SK-N-SH (cell line): ENCODE data around the gene FBXO34. TPM values are rescaled to one million over a fixed set of nuclear protein-coding genes. Genes with fewer than 3 reads are reported as not detected.

Source experiments
- CTCF ChIA-PET: fragments of 300-600, 350-600 bp; formaldehyde crosslinking; extraction: SDS; loops from one replicate; lab custom pipeline; 2021; lab: Yijun Ruan, JAX
- POLR2A ChIA-PET: fragments of 350-600 bp; sonication (Branson Sonifier 250); formaldehyde crosslinking; extraction: SDS; loops from one replicate; lab custom pipeline; 2020; ENCODE audit warnings: antibody characterized with exemption, inconsistent platforms; lab: Yijun Ruan, JAX
- DNase-seq: peaks from one replicate; pipeline ENCODE4 v3.0.0; 2012
- H2AFZ ChIP-seq: fragments of 200-600 bp; sonication (generic); 2 replicates; pipeline ENCODE4 v1.8.1; 2016; ENCODE audit warnings: antibody characterized with exemption, mild to moderate bottlenecking, low read depth
- H3F3A ChIP-seq: fragments of 200-600 bp; sonication (generic); replicated peaks from 2 replicates; pipeline ENCODE3; 2016; ENCODE audit warnings: antibody characterized with exemption, mild to moderate bottlenecking; ENCODE audit not compliant: insufficient read depth
- H3K27ac ChIP-seq, 2 experiments: fragments of 200-500 bp in 1 of 2; fragments of 200-600 bp in 1 of 2; sonication (Bioruptor generic) in 1 of 2; sonication (generic), shearing (Covaris generic) in 1 of 2; 2 replicates each; pipeline versions ENCODE4 v1.5.1 to v1.6.1; 2014 to 2016; ENCODE audit warnings: low read depth in 2 of 2, inconsistent platforms in 1 of 2, low read length in 1 of 2, mild to moderate bottlenecking in 1 of 2, mixed read lengths in 1 of 2
- H3K27me3 ChIP-seq: fragments of 200-600 bp; sonication (generic), shearing (Covaris generic); 2 replicates; pipeline ENCODE4 v1.6.1; 2016; ENCODE audit warnings: mixed run types; ENCODE audit not compliant: insufficient read depth
- H3K36me3 ChIP-seq, 2 experiments: fragments of 200-500 bp in 1 of 2; fragments of 200-600 bp in 1 of 2; sonication (Bioruptor generic) in 1 of 2; sonication (generic) in 1 of 2; replicated peaks in 1 of 2; 2 replicates each; pipeline versions ENCODE3 to v1.5.1; 2014 to 2016; ENCODE audit warnings: low read length in 1 of 2, mild to moderate bottlenecking in 1 of 2; ENCODE audit not compliant: insufficient read depth in 2 of 2, control insufficient read depth in 1 of 2
- H3K4me1 ChIP-seq, 2 experiments: fragments of 200-500 bp in 1 of 2; fragments of 200-600 bp in 1 of 2; sonication (Bioruptor generic) in 1 of 2; sonication (generic), shearing (Covaris generic) in 1 of 2; 2 replicates each; pipeline versions ENCODE4 v1.5.1 to v1.6.1; 2014 to 2016; ENCODE audit warnings: low read depth in 1 of 2, low read length in 1 of 2, mixed run types in 1 of 2; ENCODE audit not compliant: insufficient read depth in 2 of 2, control insufficient read depth in 1 of 2
- H3K4me2 ChIP-seq: fragments of 200-600 bp; sonication (generic), shearing (Covaris generic); 2 replicates; pipeline ENCODE4 v1.6.1; 2017; ENCODE audit warnings: mixed run types
- H3K4me3 ChIP-seq, 2 experiments: fragments of 200-500 bp in 1 of 2; fragments of 200-600 bp in 1 of 2; sonication (Bioruptor generic) in 1 of 2; sonication (generic), shearing (Covaris generic) in 1 of 2; 2 replicates each; pipeline versions ENCODE4 v1.5.1 to v1.8.1; 2014 to 2016; ENCODE audit warnings: low read depth in 2 of 2, inconsistent platforms in 1 of 2, low read length in 1 of 2, mild to moderate bottlenecking in 1 of 2, mixed read lengths in 1 of 2, moderate library complexity in 1 of 2
- H3K79me2 ChIP-seq: fragments of 200-600 bp; sonication (generic); 2 replicates; pipeline ENCODE4 v1.8.1; 2017; ENCODE audit warnings: mild to moderate bottlenecking; ENCODE audit not compliant: insufficient read depth
- H3K9ac ChIP-seq: fragments of 200-600 bp; sonication (generic); 2 replicates; pipeline ENCODE4 v1.6.1; 2017; ENCODE audit warnings: mixed run types
- H3K9me2 ChIP-seq: fragments of 200-600 bp; sonication (generic); 2 replicates; pipeline ENCODE4 v1.6.1; 2017; ENCODE audit warnings: mixed run types
- H3K9me3 ChIP-seq: fragments of 200-600 bp; sonication (generic); 2 replicates; pipeline ENCODE4 v1.6.1; 2017; ENCODE audit warnings: mixed run types, mild to moderate bottlenecking, moderate library complexity
- H4K20me1 ChIP-seq: fragments of 200-600 bp; sonication (generic); 2 replicates; pipeline ENCODE4 v1.6.1; 2017; ENCODE audit warnings: mild to moderate bottlenecking, mixed run types; ENCODE audit not compliant: insufficient read depth
- CHD2 ChIP-seq: fragments of 150-350 bp; IDR thresholded peaks from 2 replicates; pipeline ENCODE4 v1.6.1; 2018; ENCODE audit warnings: low read length; ENCODE audit not compliant: partially characterized antibody
- MXI1 ChIP-seq: IDR thresholded peaks from 2 replicates; pipeline ENCODE4 v1.6.1; 2012; ENCODE audit warnings: mild to moderate bottlenecking, low read depth, low read length, improper control_type of control experiment
- PBX3 ChIP-seq: IDR thresholded peaks from 2 replicates; pipeline ENCODE4; 2012
- WGBS: methylation state at CpG from one replicate; pipeline ENCODE4 v1.1.6; 2017; ENCODE audit warnings: low lambda C conversion rate; 5-methylcytosine and 5-hydroxymethylcytosine counted together
- polyA plus RNA-seq, 3 experiments: library from polyadenylated mRNA; depleted of rRNA; stranded (reverse); fragments of >200 nt; gene quantifications; 2 replicates each; pipeline ENCODE4 v1.2.3, GENCODE V29; 2012

Gene FBXO34
- polyA plus RNA-seq, 1 of the 3 experiments (the other 2 are of a cell fraction), result 10.0 TPM

- Histone ChIP-seq H3K9me2 (no peaks in the 10 kb centered on the region), H3K36me3 (no peaks in the 10 kb centered on the region), H3K9ac (no peak overlapping the region), H3K27ac (no peak overlapping the region), H3K4me1 (no peaks in the 10 kb centered on the region), H4K20me1 (no peaks in the 10 kb centered on the region), H3K27me3 (peaks cover 17% of the 10 kb centered on the region; the same call in 1 of the 2 replicates), H2AFZ (no peak overlapping the region), H3K9me3 (no peaks in the 10 kb centered on the region), H3K79me2 (no peaks in the 10 kb centered on the region), H3K4me2 (no peak overlapping the region), H3K4me3 (no peak overlapping the region), H3F3A (no peaks in the 10 kb centered on the region)
- no peak for TF ChIP-seq MXI1
- POLR2A ChIA-PET, result no interaction called here
- WGBS, result 5% methylated on average over 3 of the region's 3 CpGs
- CTCF ChIA-PET, result interaction anchor here (2.3 kb wide), 1 partner anchor 12 kb away, joined by 8 read pairs; no protein-coding TSS in a partner anchor
- no peak for DNase-seq
Measured at GRCh38 chr14:55233591-55233990, 37.6 kb upstream of the FBXO34 start.

- DNase-seq, result no peak
- Histone ChIP-seq H3K9ac (no peak overlapping the region), H3K27ac (no peak overlapping the region), H3K9me2 (no peaks in the 10 kb centered on the region), H3K9me3 (no peaks in the 10 kb centered on the region), H3K4me2 (no peak overlapping the region), H3K4me1 (no peaks in the 10 kb centered on the region), H3F3A (no peaks in the 10 kb centered on the region), H3K36me3 (no peaks in the 10 kb centered on the region), H4K20me1 (no peaks in the 10 kb centered on the region), H3K79me2 (no peaks in the 10 kb centered on the region), H3K27me3 (peaks cover 5% of the 10 kb centered on the region), H3K4me3 (no peak overlapping the region), H2AFZ (no peak overlapping the region)
- 75% methylated on average over 12 of the region's 12 CpGs for WGBS
- ChIA-PET CTCF (interaction anchor here (1.2 to 1.6 kb wide), 3 partner anchors 8 to 117 kb away, joined by 3 to 5 read pairs (median 3); no protein-coding TSS in a partner anchor), POLR2A (no interaction called here)
- TF ChIP-seq PBX3, result no peak
Measured at GRCh38 chr14:55238019-55238680, 33.1 kb upstream of the FBXO34 start.

GRCh38 chr14:55239320-55239719 is 31.9 kb upstream of the FBXO34 start:
- Histone ChIP-seq H3K79me2 (no peaks in the 10 kb centered on the region), H3K9me3 (no peaks in the 10 kb centered on the region), H3K4me3 (no peak overlapping the region), H4K20me1 (no peaks in the 10 kb centered on the region), H3F3A (no peaks in the 10 kb centered on the region), H3K9ac (no peak overlapping the region), H3K27ac (no peak overlapping the region), H3K9me2 (no peaks in the 10 kb centered on the region), H3K27me3 (peaks cover 7% of the 10 kb centered on the region), H3K4me2 (no peak overlapping the region), H2AFZ (no peak overlapping the region), H3K4me1 (no peaks in the 10 kb centered on the region), H3K36me3 (no peaks in the 10 kb centered on the region)
- WGBS, result 50% methylated on average over 1 of the region's 1 CpG
- ChIA-PET POLR2A (no interaction called here), CTCF (interaction anchor here (1.6 kb wide), 1 partner anchor 31 kb away, joined by 3 read pairs; no protein-coding TSS in a partner anchor)
- no peak for DNase-seq
- no peak for TF ChIP-seq CHD2
